ENCODE measurements around the gene RBSN.

The RBSN gene

GRCh38 chr3:15063238-15063637, 35.7 kb downstream of the RBSN start:
- in situ Hi-C loops (cut with HindIII; ENCODE audit: low sequenced_read_pairs): no loop called here

DNA sequence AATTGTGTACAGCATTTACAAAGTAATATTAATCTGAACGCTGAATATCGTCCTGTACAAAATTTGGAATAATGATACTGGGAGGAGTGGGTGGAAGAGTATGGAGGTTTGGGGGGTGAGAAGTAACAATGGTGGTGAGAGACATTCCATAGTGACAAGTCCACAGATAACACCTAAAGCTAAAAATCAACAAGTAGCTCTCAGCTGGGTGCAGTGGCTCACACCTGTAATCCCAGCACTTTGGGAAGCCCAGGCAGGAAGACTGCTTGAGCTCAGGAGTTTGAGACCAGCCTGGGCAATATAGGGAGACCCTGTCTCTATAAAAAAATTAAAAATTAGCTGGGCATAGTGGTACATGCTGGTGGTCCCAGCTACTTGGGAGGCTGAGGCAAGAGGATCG, 38.9 kb downstream of the RBSN start:
- in situ Hi-C loops (cut with HindIII; ENCODE audit: low sequenced_read_pairs): no loop called here

DNA sequence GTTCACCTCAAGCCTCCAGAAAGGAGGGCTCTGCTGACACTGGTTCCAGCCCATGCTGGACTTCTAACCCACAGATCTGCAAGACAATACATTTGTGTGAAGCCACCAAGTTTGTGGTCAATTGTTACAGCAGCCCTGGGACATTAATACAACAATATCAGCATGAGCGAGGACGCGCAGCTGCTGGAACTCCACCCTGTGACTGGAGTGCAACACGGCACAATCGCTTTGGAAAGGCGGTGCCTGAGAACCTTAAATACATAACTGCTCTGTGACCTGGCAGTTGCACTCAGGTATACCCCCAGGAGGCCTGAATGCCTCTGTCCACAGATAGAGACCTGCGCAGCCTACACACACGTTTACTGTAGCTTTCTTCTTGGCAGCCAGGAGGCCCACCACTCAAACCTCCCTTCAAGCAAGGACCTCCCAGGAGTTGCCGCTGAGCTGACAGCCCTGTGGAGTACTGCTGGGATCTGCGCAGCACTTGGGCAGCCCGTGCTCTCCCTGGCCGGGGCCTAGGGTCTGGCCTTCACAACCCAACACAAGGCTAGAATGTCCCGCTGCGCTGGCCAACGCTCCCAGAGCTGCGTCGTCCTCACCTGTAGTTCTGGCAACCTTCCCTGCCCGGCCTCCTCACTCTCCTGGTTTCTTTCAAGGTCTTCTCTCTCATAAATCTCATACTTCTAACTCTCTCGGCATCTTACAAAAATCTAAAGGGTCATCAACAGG, 42.1 kb downstream of the RBSN start:
- in situ Hi-C loops (cut with HindIII; ENCODE audit: low sequenced_read_pairs): no loop called here

DNA sequence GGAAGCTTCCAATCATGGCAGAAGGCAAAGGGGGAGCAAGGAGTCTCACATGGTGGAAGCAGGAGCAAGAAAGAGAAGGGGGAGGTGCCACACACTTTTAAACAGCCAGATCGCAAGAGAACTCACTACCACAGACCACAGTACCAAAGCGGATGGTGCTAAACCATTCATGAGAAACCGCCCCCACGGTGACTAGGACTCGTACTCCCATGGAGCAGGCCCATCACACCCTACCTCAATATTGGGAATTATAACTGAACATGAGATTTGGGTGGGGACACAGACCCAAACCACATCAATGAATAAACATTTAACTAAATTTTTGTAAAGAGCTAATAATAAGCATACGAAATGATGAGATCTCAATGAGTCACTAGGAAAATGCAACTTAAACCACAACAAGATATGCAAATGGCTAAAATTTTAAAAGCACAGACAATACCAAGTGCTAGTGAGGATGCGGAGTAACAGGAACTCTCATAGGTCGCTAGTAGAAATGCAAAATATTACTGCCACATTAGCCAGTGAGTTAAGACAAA, 43.9 kb downstream of the RBSN start:
- in situ Hi-C loops (cut with HindIII; ENCODE audit: low sequenced_read_pairs): no loop called here

DNA sequence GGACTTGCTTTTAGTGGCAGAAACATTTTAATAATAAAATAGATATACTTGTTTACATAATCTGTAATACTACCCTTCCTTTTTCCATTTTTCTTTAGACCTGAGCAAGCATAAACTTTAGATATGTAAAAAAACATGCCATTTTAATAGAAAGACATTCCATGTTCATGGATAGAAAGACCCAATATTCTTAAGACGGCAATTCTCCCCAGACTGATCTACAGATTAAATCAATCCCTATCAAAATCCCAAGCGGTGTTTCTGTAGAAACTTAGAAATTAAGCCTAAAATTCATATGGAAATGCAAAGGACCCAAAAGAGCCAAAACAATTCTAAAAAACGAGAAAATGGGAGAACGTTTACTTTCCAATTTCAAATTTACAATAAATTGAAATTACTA, 45.4 kb downstream of the RBSN start:
- in situ Hi-C loops (cut with HindIII; ENCODE audit: low sequenced_read_pairs): no loop called here

DNA sequence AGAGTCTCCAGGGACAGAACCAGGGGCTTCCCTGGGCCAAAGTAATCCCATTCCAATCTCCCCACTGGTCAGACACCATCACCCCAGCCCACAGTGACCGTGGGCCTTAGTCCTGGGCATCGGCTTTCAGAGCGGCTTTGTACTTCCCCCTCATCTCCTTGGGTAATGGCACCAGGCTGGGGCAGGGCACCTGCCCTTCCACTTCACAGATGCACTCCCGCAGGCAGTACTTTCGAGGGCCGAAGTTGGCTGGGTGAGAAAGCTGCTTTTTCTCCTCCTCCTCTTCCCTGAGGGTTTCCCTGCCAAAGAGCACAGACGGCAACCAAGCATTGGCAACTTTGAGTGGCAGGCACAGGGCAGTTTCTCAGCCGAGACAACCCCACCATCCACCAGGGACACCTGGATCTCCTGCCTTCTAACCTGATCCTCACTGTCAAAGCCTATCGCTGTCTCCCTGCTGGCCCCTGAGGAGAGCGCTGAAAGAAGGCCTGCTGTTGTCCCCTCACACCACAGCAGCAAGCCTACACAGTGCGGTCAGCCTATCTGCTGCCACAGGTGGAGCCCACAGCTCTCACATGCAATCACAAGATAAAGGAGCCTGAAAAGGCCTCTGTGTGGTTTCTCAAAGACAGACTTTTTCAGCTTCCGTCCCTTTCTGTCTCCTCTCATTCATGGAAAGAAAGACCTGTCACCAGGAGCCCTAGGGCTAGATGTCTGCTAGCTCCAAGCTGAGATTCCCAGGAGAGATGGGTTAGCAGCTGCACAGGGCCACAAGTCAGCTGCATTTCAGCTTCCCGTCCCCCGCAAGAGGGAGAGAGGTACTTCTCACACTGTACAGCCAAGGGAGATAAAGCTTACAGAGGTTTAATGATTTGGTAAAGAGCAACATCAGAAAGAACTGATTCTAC, 46.4 kb downstream of the RBSN start:
- in situ Hi-C loops (cut with HindIII; ENCODE audit: low sequenced_read_pairs): no loop called here

DNA sequence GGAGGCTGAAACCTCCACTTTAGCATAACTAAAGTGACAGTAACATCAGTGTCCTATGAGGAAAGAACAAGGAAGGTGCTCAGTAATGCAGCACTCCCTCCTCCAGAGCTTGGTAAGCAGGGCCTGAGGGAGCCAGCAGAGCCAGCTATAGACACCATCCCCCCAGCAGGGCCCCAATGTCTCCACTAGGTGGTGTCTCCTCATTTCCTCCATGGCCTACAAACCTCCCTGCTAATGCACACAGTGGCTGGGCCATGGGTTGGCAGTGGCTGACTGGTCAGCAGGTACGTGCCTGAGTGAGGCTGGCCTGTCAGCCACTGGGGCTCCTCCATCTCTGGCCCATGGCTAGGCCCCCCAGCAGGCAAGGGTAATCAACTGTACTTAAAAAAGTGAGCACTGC, 47.4 kb downstream of the RBSN start:
- in situ Hi-C loops (cut with HindIII; ENCODE audit: low sequenced_read_pairs): no loop called here

DNA sequence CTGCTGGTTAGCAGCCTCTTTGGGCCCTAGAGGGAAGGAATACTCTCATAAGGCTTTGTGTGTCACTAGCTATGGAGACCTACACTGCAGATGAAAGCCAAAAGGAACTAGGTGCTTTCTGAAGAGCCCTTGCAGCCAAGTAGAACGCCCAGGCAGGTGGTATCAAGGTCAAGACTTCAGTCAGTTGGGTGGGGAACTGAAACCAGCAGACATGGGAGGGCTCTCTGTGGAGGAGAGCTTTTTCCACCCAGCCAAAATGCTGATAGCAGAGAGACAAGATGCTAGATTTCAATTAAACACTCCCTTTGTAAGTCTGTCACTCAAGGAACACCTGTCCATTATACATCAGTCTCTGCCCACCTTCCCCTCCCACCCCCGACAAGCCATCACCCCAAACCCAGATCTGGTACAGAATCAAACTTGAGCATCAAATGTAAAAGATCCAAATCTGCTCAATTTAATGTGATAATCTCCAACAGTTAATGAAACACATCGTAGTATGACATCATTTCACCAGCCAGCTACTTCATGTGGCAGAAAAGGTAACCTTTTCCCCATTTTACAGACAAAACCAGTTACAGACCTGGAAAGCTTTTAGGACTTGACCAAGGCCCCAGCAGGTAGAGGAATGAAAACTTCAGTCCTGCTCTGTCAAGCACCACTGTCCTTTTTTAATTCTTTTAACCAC, 48.4 kb downstream of the RBSN start:
- in situ Hi-C loops (cut with HindIII; ENCODE audit: low sequenced_read_pairs): no loop called here

GRCh38 chr3:15049584-15049983, 49.4 kb downstream of the RBSN start:
- in situ Hi-C loops (cut with HindIII; ENCODE audit: low sequenced_read_pairs): no loop called here

GRCh38 chr3:15045667-15046066, 53.3 kb downstream of the RBSN start:
- in situ Hi-C loops (cut with HindIII; ENCODE audit: low sequenced_read_pairs): no loop called here

DNA sequence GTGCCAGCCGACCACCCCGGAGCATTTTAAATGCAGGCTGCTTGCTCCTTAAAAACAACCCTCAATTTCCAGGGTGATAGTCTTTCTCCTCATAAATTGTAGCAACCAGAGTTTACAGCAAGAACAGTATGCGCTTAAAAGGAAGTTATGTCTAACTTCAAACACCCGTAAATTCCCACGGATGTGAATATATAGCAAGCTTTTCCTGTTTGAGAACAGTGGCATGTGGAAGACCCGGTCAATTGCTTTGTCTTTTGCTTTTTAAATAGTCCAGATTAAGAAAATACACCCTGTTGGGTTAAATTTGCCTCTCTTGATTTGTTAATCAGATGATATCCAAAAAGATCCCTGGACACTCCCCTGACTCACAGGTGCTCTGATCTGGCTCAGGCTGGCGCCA, 54.6 kb downstream of the RBSN start:
- in situ Hi-C loops (cut with HindIII; ENCODE audit: low sequenced_read_pairs): no loop called here

DNA sequence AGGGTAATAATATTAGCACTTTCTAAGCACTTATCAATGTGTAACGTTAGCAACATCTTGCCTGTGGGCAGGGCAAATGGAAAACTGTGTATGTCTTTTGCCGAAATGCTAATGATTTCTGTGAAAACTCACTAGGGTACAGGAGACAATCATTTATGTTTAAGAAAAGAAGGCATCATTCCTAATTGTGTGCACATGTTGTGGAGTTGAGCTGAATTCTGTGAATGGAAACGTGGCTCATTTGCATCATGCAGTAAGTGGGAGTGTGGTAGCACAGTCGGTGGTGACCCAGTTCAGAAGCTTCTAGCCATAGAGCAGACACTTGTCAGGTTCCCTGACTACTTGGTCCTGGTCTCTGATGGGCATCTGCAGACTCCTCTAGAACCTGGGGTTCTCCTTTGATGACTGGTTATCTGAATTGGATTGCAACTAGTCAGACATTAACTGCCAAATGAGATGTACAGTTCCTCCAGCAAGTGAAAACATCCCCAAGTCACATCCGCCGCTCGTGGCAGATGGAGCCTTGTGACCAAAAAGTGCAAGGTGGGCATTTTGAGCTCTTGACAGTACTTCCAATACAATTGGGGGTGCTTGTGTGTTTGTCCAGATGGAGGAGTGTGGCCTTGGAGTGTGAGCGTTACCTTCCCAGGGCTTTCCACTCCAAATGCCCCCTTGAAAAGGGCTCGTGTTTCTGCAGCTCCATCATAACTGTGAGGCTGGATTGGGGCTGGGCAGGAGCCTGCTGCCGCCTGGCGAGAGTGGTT, 55.4 kb downstream of the RBSN start:
- in situ Hi-C loops (cut with HindIII; ENCODE audit: low sequenced_read_pairs): no loop called here

- in situ Hi-C loops (cut with HindIII; ENCODE audit: low sequenced_read_pairs): no loop called here
These were observed 56.0 kb downstream of the RBSN start for GRCh38 chr3:15042936-15043335.

DNA sequence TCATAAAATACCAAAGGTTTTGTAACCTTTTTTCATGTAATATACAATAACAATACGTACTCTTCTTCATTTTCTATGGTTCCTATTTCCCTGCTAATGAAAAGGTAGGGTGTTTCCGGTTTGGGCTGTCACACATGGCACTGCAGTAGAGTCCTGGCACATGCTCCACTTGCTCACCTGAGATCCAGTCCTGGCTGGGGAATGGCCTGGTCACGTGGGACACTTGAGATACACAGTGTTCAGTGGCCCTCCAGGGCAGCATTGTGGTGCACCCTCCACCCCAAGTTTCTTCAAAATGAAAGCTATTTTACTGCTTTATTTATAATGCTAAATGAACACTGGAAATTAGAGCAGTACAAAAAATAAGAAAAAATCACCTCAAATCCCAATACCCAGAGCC, 57.0 kb downstream of the RBSN start:
- in situ Hi-C loops (cut with HindIII; ENCODE audit: low sequenced_read_pairs): no loop called here

DNA sequence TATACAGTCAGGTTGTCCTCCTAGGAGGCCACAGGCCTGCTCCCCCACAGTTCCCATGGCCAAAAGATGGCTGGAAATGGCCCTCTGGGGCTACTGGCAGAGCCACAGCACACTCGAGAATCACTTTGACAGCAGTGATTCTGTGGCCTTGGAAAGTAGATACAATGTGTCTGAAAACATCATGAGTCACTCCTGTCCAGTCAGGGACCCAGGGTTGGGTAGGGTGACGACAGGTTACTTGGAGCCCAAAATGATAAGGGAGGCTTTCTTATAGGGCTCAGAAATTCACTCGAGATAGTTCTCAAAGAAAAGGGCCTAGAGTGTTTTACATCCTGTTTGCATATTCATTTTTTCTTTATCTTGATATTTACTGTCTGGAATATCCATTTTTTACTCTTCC, 58.1 kb downstream of the RBSN start:
- in situ Hi-C loops (cut with HindIII; ENCODE audit: low sequenced_read_pairs): no loop called here

GRCh38 chr3:15038306-15038705, 60.6 kb downstream of the RBSN start:
- in situ Hi-C loops (cut with HindIII; ENCODE audit: low sequenced_read_pairs): no loop called here

- in situ Hi-C loops (cut with HindIII; ENCODE audit: low sequenced_read_pairs): no loop called here
These were observed 65.8 kb downstream of the RBSN start for GRCh38 chr3:15033103-15033502.

- in situ Hi-C loops (cut with HindIII; ENCODE audit: low sequenced_read_pairs): no loop called here
These were observed 66.3 kb downstream of the RBSN start for GRCh38 chr3:15032650-15033049.

DNA sequence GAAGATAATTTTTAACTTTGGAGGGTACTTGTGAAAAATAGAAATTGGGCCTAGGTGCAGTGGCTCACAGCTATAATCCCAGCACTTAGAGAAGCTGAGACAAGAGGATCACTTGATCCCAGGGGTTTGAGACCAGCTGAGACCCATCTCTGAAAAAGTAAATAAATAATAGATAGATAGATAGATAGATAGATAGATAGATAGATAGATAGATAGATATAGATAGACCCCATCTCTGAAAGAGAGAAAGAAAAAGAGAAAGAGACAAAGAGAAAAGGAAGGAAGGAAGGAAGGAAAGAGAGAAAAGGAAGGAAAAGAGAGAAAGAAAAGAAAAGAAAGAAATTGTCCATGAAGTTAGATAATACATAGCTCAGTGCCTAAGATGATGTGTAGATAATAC, 69.3 kb downstream of the RBSN start:
- in situ Hi-C loops (cut with HindIII; ENCODE audit: low sequenced_read_pairs): no loop called here

DNA sequence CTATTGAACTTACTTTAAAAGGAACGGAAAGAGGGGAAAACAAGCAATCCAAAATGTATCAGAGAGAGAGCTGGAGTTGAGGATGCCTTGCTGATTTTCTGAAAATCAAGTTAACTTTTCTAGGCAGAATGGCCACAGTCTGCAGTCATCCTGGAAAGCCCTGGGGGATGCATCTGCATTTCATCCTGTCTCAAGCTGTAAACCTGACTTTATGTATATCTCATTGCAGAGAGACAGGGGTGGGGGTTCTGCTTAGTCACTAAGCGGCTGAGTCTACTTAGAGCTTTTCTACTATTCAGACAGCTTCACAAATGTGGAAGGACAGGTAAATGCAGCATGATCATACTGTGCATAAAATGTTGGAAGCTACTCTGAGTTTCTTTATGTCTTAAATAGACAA, 75.2 kb downstream of the RBSN start:
- in situ Hi-C loops (cut with HindIII; ENCODE audit: low sequenced_read_pairs): no loop called here

- in situ Hi-C loops (cut with HindIII; ENCODE audit: low sequenced_read_pairs): no loop called here
These were observed 75.7 kb downstream of the RBSN start for GRCh38 chr3:15023249-15023648.
